GM10248 (cell line): ENCODE data around the gene CASKIN2.

Source experiments
- CTCF ChIA-PET: fragments of 300-600 bp; sonication (Branson Sonifier 250); formaldehyde crosslinking; extraction: SDS; loops from one replicate; lab custom pipeline; 2021; ENCODE audit warnings: antibody characterized with exemption; lab: Yijun Ruan, JAX
- POLR2A ChIA-PET: fragments of 350-650 bp; sonication (Branson Sonifier 250); formaldehyde crosslinking; extraction: SDS; loops from one replicate; lab custom pipeline; 2020; ENCODE audit warnings: antibody characterized with exemption; lab: Yijun Ruan, JAX
- DNase-seq: peaks from one replicate; pipeline ENCODE4 v3.0.0; 2012; ENCODE audit errors: extremely low spot score
- CTCF ChIP-seq: IDR thresholded peaks from 2 replicates; pipeline ENCODE4 v1.5.1; 2012; ENCODE audit warnings: mild to moderate bottlenecking, low read depth; ENCODE audit errors: extremely low read depth, missing control alignments, control extremely low read depth

Gene CASKIN2

GRCh38 chr17:75540923-75541503 is 25.7 kb upstream of the CASKIN2 start:
- no peak for DNase-seq
- TF ChIP-seq CTCF: no peak
- ChIA-PET CTCF (interaction anchor here (1.5 kb wide), 1 partner anchor 60 kb away, joined by 3 read pairs; no protein-coding TSS in a partner anchor), POLR2A (no interaction called here)

- TF ChIP-seq CTCF: no peak
- POLR2A ChIA-PET: no interaction called here
- CTCF ChIA-PET: interaction anchor here (1.5 kb wide), 1 partner anchor 61 kb away, joined by 3 read pairs; no protein-coding TSS in a partner anchor
- DNase-seq: no peak
These were observed 24.8 kb upstream of the CASKIN2 start for GRCh38 chr17:75539967-75540729.

GRCh38 chr17:75536366-75536765 is 21.0 kb upstream of the CASKIN2 start:
- no peak for TF ChIP-seq CTCF
- POLR2A ChIA-PET: no interaction called here
- DNase-seq: no peak
- CTCF ChIA-PET: interaction anchor here (1.7 kb wide), 1 partner anchor 65 kb away, joined by 3 read pairs; no protein-coding TSS in a partner anchor

- TF ChIP-seq CTCF: no peak
- CTCF ChIA-PET: interaction anchor here (2.5 kb wide), 1 partner anchor 19 kb away, joined by 15 read pairs; the partner anchor contains the start of gene TSEN54
- no peak for DNase-seq
- POLR2A ChIA-PET: no interaction called here
These were observed 20.5 kb upstream of the CASKIN2 start for GRCh38 chr17:75535871-75536270.

GRCh38 chr17:75535119-75535537 is 19.8 kb upstream of the CASKIN2 start:
- DNase-seq: no peak
- TF ChIP-seq CTCF: no peak
- ChIA-PET CTCF (interaction anchor here (0.7 to 2.5 kb wide), 3 partner anchors 18 to 212 kb away, joined by 3 to 15 read pairs (median 3); partner anchors contain the start of gene TSEN54), POLR2A (interaction anchor here (0.5 to 0.6 kb wide), 2 partner anchors 10 to 591 kb away, joined by 3 to 5 read pairs; partner anchors contain the start of gene LLGL2)

GRCh38 chr17:75531721-75532072 is 16.4 kb upstream of the CASKIN2 start:
- no peak for TF ChIP-seq CTCF
- ChIA-PET POLR2A (no interaction called here), CTCF (interaction anchor here (1.5 kb wide), 1 partner anchor 70 kb away, joined by 3 read pairs; no protein-coding TSS in a partner anchor)
- DNase-seq: no peak
